GM21515 (cell line): Measurements from ENCODE around the gene PLEKHA7.
"Not testable (repeated sequence)": the region's sequence is repeated elsewhere in the genome, so short reads cannot be mapped to it uniquely, and the experiment has no call there.

Experiments
- ATAC-seq: cut with Tn5 transposase; IDR thresholded peaks from one replicate; pipeline ENCODE4 v1.9.1; 2021; ENCODE audit not compliant: unreplicated experiment

Gene PLEKHA7

DNA sequence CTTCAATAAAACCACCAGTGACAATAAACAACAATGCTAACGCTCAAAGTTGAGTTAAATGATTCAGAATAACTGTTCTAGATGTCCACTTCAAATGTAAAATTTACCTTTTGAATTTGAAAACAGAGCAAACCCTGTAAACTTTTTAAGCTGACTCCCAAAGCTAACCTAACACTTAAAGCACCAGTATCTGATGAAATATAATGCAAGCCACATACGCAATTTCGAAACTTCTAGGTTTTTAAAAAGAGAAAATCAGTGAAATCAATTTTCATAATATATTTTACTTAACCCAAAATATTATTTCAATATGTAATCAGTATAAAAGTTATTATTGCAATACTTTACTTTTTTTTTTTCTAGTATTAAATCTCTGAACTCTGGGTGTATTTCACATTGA lies 71.3 kb downstream of the PLEKHA7 start:
- no peak for ATAC-seq

DNA sequence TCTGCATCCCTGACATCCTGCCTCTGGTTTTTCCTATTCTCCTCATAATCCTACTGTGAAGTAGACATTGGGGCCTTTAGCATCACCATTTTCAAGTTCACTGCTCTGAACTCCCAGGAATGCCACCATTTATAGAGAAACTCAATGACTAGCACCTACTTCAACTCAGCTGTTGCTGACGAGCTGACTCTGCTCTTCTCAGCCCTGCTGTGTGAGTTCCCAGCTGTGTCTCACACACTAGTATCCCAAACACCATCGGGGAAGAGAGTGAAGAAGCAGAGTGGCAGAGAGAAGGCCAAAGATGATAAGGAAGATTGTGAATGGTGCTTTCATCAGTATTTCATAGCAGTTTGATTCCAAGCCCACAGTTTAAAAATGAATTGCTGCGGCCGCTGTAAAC lies 71.9 kb downstream of the PLEKHA7 start:
- no peak for ATAC-seq

DNA sequence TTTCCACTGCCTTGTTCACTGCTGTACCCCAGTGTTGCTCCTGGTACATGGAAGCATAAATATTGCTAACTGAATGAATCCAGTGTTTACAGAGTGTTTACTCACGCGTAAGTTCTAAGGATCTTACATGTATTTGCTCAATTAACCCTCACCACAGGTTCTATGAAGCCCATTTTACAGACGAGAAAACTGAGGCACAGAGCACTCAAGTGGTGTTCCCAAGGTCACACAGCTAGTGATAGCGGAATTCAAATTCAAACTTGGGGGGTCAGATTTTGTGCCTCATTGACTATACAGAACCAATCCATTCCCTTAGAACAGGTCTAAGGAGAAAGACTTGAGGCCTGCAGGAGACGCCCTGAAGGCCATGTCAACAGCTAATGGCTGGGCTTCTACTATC lies 72.3 kb downstream of the PLEKHA7 start:
- no peak for ATAC-seq

DNA sequence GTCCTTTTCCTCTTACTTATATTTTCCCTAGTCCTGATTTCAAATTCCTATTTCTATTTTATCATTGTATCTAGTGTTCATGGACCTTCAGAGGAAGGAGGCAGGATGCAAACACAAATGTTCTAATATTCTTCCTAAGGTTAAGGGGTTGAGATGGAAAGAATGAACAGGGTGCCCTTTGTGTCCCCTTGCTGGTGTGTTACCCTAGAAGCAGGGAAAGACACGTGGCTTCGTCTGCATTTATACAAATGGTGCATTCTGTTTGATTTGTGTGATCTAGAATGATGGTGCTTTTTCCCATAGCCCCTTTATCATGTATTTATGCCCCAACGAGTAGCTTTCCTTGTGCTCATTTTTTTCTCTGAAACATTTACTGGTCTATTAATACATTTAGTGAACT lies 76.2 kb downstream of the PLEKHA7 start:
- no peak for ATAC-seq

DNA sequence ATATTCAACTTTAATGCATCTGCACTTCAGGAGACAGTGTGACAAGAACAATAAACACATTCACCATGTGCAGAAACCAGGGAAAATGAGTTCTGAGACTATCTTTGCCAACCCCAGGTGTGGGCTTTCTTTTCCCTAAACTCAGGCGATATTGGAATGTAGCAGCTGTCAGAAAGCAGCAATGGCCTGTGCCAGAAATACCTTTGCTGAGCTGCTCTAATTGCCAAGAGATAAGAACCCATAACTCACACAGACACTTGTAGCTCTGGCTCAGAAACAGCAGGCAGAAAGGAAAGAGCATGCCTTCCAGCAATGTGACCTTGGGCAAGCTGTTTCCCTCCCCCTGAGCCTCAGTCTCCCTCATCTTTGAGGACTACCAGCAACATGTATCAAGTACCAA lies 77.6 kb downstream of the PLEKHA7 start:
- no peak for ATAC-seq

GRCh38 chr11:16935518-16936302 lies 78.5 kb downstream of the PLEKHA7 start:
- no peak for ATAC-seq

DNA sequence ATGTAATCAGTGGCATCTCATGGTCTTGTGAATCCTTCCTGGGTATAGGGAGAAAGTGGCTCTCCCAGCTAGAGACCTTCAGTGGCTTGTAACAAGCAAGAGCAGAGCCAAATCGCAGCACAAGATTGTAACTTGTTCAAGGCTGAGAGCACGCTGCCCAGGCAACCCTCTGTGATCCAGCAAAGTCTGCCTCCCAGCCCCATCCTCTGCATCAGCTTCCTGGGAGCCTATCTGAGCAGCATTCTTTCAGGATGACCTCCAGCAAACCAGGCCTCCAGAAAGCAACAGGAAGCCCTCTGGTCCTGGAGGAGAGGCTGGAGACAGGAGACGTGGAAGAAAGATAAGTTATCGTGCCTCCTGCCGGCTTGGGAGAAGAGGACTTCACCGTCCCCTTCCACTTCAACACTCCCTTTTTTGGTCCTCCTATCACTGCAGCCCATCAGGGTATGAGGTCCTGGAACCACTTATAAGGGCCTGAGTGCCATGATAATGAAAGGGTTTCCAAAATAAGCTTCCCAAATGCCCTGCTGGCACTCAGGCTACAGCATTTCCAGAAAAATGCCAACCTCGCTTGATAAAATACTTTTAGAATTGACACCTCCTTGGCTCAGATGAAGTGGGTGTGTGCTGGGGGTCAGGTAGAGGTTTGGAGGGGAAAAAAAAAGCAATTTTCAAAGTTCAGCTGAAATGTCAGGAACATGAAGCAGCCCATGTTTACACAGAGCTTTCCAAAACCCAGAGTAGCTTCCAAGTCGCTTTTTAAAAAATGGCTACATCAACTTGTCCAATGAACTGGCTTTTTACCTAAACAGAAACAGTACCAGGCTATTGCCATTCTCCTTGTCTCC lies 80.2 kb downstream of the PLEKHA7 start:
- no peak for ATAC-seq

GRCh38 chr11:16933291-16933690 lies 80.9 kb downstream of the PLEKHA7 start:
- no peak for ATAC-seq

- ATAC-seq = no peak
Observed at GRCh38 chr11:16928044-16928443, 86.2 kb downstream of the PLEKHA7 start.

DNA sequence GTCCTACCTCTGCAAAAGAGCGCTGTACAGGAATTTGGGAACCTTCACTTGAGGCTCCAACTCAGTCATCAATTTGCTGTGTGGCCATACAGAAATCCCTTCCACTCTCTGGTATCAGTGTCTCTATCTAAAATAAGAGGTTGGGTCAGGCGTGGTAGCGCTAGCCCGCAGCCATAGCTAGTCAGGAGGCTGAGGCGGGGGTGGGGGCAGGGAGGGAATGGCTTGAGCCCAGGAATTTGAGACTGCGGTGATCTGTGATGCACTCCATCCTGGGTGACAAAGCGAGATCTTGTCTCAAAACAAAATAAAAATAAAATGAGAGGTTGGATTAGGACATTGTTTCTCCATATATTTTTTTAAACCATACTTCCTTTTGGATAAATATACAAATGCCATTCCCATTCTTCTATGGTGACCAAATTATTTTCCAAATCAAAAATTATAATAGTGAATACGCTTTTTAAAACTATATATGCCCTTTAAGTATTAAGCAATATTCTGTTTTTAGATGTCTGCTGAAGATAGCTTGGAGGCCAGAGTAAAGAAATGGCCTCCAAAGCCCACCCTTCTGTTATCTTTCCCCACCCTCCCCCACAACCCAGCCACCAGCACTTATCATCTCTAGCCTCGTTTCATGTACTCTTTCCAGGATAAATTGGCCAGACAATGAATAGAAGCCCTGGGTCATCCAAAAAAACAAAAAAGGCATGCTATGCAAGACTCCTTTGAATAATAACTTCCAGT lies 87.2 kb downstream of the PLEKHA7 start:
- ATAC-seq = no peak

DNA sequence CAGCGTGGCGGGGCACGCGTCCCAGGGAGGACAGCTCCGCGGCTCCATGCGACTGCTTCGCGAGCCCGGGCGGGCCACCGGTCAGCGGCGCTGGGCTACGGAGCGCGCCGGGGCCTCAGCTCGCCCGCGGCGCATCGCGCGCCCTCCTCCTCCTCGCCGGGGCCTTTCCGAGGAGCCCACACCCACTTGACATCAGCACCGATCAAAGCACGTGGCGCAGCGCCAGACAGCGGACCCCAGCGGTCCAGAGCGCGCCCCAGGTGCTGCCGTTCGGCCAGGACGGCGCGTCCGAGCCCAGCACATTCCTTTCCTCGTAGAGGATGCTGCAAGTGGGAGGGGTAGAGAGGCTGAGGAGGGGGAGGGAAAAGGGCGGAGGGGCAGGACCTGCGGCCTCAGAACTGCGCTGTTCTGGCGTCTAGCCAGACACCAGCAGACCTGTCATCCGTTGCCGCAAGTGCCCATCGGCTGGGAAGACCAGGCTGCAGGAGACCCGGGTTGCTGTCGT lies 88.6 kb downstream of the PLEKHA7 start:
- peak; percentile 10 for ATAC-seq

- ATAC-seq = peak; percentile 19
Observed at GRCh38 chr11:16924826-16925560, 89.2 kb downstream of the PLEKHA7 start.

GRCh38 chr11:16924462-16924825 lies 89.8 kb downstream of the PLEKHA7 start:
- ATAC-seq = peak; percentile 56

GRCh38 chr11:16923987-16924386 lies 90.2 kb downstream of the PLEKHA7 start:
- ATAC-seq = peak; percentile 71

DNA sequence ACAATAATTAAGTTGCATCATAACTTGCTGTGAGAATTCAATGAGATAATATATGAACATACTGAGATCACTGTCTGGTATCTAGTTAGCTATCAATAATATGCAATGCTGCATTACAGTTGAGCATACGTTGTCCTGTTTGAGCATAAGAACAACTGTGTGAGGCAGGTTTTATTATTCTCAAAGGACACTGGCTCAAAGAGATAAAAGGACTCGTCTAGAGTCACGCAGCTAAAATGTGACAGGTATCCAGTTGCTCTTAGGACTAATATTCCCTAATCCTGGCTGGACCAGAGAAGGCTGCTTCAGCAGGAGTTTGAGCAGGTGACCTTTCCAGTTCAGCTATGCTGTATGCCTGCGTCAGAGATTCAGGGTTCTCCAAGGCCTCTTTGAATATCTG lies 92.5 kb downstream of the PLEKHA7 start:
- ATAC-seq = no peak

DNA sequence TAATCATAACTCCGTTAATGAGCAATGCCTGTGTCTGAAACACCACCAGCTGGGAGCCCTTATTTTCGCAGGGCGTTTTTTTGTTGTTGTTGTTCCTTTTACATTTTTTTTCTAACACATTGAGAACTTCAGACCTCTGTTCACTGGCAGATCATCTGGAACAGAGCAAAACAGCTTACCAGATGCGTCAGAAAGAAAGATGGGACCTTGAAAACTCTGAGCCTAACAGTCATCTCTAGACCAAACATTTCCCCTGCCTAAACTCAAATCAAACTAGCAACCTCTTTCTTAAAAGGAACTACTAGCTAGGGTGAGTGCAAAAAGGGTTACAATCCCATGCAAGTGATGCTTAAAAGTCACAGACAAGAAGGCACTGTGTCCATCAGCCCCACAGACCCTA lies 93.2 kb downstream of the PLEKHA7 start:
- no peak for ATAC-seq

- no peak for ATAC-seq
Observed at GRCh38 chr11:16920559-16920958, 93.7 kb downstream of the PLEKHA7 start.

DNA sequence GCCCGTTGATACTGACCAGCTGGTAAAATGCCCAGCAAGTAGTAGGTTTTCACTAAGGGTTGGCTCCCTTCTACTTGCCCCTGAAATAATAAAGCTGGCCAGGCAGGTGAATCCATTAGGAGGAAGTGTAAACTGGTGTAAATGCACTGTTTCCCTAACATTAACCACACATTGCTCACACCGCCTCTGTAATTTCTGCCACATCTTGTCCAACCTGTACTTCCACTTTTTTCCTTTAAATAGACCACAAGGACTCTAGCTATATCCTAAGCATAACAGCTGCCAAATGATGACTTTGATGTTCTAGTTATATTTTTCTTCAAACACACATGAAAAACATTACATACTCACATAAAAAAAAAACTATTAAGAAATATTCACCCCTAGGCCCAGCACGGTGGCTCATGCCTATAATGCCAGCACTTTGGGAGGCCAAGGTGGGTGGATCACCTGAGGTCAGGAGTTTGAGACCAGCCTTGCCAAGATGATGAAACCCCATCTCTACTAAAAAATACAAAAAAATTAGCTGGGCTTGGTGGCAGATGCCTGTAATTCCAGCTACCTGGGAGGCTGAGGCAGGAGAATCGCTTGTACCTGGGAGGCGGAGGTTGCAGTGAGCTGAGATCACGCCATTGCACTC lies 95.6 kb downstream of the PLEKHA7 start:
- ATAC-seq = not testable (repeated sequence)

DNA sequence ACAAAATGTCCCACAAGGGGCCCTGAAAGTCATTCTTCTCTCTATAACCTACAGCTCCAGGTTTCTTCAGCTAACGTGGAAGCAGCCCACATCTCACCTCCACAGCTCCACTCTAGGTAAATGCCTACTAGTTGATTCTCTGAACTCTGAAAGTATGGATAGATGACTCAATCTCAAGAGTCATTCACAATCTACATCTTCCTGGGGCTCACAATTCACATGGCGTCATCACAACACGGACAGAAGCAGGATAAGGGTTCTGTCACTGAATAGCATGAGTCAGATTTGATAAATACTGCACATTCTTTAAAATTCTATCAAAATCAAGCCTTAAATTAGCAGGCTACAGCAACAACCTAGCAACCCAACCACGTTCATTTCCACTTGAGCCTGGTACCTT lies 96.3 kb downstream of the PLEKHA7 start:
- no peak for ATAC-seq

DNA sequence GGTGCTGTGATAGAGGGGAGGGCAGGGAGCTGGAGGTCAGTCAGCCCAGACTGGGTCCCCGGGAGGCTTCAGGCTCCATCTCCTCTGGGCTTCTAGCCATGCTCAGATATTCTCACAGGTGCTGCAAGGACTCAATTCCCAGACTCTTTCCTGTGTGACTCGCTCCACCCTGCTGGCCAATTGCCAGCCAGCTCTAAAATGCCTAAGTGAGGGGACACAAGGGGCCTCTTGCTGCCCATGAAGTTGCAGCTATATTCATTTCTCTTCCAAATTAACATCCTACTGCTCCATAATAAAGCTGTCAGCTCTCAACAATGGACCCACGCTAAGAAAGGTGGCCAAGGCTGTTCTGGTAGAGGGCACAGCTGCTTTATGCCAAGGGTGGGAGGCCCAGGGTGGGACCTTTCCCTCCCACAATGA lies 101.5 kb downstream of the PLEKHA7 start:
- no peak for ATAC-seq
